HepG2 (cell line): ENCODE results near the gene GNL2. TPM values are rescaled to one million over a fixed set of nuclear protein-coding genes. Genes with fewer than 3 reads are reported as not detected.

ENCODE experiments used
- ASH2L ChIP-seq: fragments of 300-600, 200-600 bp; sonication (generic); IDR thresholded peaks from 2 replicates; pipeline ENCODE4 v1.7.0; 2017; ENCODE audit warnings: low read depth, mild to moderate bottlenecking, moderate library complexity, mixed read lengths, low read length; ENCODE audit not compliant: insufficient read length
- BORCS8-MEF2B ChIP-seq: sonication (generic); formaldehyde crosslinking; IDR thresholded peaks from 2 replicates; pipeline ENCODE4 v1.8.0; 2022; ENCODE audit warnings: mild to moderate bottlenecking, missing genetic modification reagents
- EHMT2 ChIP-seq: fragments of 200-600 bp; sonication (generic); IDR thresholded peaks from 2 replicates; pipeline ENCODE4 v1.7.0; 2017; ENCODE audit warnings: antibody characterized with exemption, low read depth, low read length, borderline replicate concordance
- ELF4 ChIP-seq: sonication (generic); formaldehyde crosslinking; IDR thresholded peaks from 2 replicates; pipeline ENCODE4 v1.5.0; 2020; ENCODE audit warnings: missing genetic modification reagents, mild to moderate bottlenecking, moderate library complexity, borderline replicate concordance
- GTF3A ChIP-seq: sonication (generic); formaldehyde crosslinking; conservative IDR thresholded peaks from 2 replicates; pipeline ENCODE4 v1.4.0; 2020; ENCODE audit warnings: mild to moderate bottlenecking, missing genetic modification reagents
- HDAC2 ChIP-seq: sonication (generic); formaldehyde crosslinking; IDR thresholded peaks from 2 replicates; pipeline ENCODE4 v1.4.0; 2020; ENCODE audit warnings: missing genetic modification reagents
- KAT7 ChIP-seq: IDR thresholded peaks from 2 replicates; pipeline ENCODE4 v1.6.1; 2018; ENCODE audit warnings: borderline replicate concordance, missing compliant biosample characterization
- KLF9 ChIP-seq: IDR thresholded peaks from 2 replicates; pipeline ENCODE4 v1.6.1; 2016; ENCODE audit warnings: low read depth
- LCORL ChIP-seq, 2 experiments: fragments of 450-650 bp in 1 of 2; sonication (generic) in 1 of 2; formaldehyde crosslinking in 1 of 2; IDR thresholded peaks; 2 replicates each; pipeline versions ENCODE4 v1.5.0 to v1.6.1; 2017 to 2020; ENCODE audit warnings: antibody characterized with exemption in 1 of 2, missing genetic modification reagents in 1 of 2
- MAF1 ChIP-seq: sonication (generic); formaldehyde crosslinking; IDR thresholded peaks from 2 replicates; pipeline ENCODE4 v1.5.0; 2020; ENCODE audit warnings: missing genetic modification reagents, borderline replicate concordance
- MIXL1 ChIP-seq: IDR thresholded peaks from 2 replicates; pipeline ENCODE4 v1.6.1; 2016
- RAD51 ChIP-seq: fragments of 450-650 bp; IDR thresholded peaks from 2 replicates; pipeline ENCODE4 v1.6.1; 2016; ENCODE audit warnings: borderline replicate concordance
- RCOR2 ChIP-seq: IDR thresholded peaks from 2 replicates; pipeline ENCODE4 v1.6.1; 2016; ENCODE audit warnings: missing biosample characterization, missing genetic modification reagents
- SNAPC2 ChIP-seq: sonication (generic); formaldehyde crosslinking; IDR thresholded peaks from 2 replicates; pipeline ENCODE4 v1.8.1; 2022; ENCODE audit warnings: mild to moderate bottlenecking, missing genetic modification reagents
- TAF1 ChIP-seq: sonication (generic); formaldehyde crosslinking; IDR thresholded peaks from 2 replicates; pipeline ENCODE4 v1.4.0; 2020; ENCODE audit warnings: missing genetic modification reagents
- TBP ChIP-seq: sonication (generic); formaldehyde crosslinking; IDR thresholded peaks from 2 replicates; pipeline ENCODE4 v1.5.0; 2020; ENCODE audit warnings: missing genetic modification reagents
- THAP11 ChIP-seq: IDR thresholded peaks from 2 replicates; pipeline ENCODE4 v1.6.1; 2016; ENCODE audit warnings: missing biosample characterization, missing genetic modification reagents
- ZBTB38 ChIP-seq: sonication (generic); formaldehyde crosslinking; IDR thresholded peaks from 2 replicates; pipeline ENCODE4 v1.5.1; 2020; ENCODE audit warnings: mild to moderate bottlenecking, missing genetic modification reagents
- ZNF136 ChIP-seq: sonication (generic); formaldehyde crosslinking; IDR thresholded peaks from 2 replicates; pipeline ENCODE4 v1.8.1; 2022; ENCODE audit warnings: low read depth, mild to moderate bottlenecking, moderate library complexity, missing genetic modification reagents
- ZNF138 ChIP-seq: sonication (generic); formaldehyde crosslinking; IDR thresholded peaks from 2 replicates; pipeline ENCODE4 v1.5.0; 2020; ENCODE audit warnings: mild to moderate bottlenecking, low read depth, missing genetic modification reagents
- ZNF160 ChIP-seq: sonication (generic); formaldehyde crosslinking; IDR thresholded peaks from 2 replicates; pipeline ENCODE4 v1.8.0; 2022; ENCODE audit warnings: mild to moderate bottlenecking, inconsistent platforms, missing genetic modification reagents
- ZNF256 ChIP-seq: sonication (generic); formaldehyde crosslinking; conservative IDR thresholded peaks from 2 replicates; pipeline ENCODE4 v1.4.0; 2020; ENCODE audit warnings: missing genetic modification reagents
- ZNF30 ChIP-seq: sonication (generic); formaldehyde crosslinking; IDR thresholded peaks from 2 replicates; pipeline ENCODE4 v1.5.0; 2020; ENCODE audit warnings: mild to moderate bottlenecking, missing genetic modification reagents
- ZNF331 ChIP-seq: sonication (generic); formaldehyde crosslinking; IDR thresholded peaks from 2 replicates; pipeline ENCODE4 v1.4.0; 2020; ENCODE audit warnings: missing genetic modification reagents
- ZNF337 ChIP-seq: sonication (generic); formaldehyde crosslinking; IDR thresholded peaks from 2 replicates; pipeline ENCODE4 v1.5.1; 2020; ENCODE audit warnings: missing genetic modification reagents, low read depth, mild to moderate bottlenecking, borderline replicate concordance
- ZNF484 ChIP-seq: sonication (generic); formaldehyde crosslinking; IDR thresholded peaks from 2 replicates; pipeline ENCODE4 v1.5.1; 2020; ENCODE audit warnings: mild to moderate bottlenecking, low read depth, missing genetic modification reagents, borderline replicate concordance
- ZNF530 ChIP-seq: sonication (generic); formaldehyde crosslinking; IDR thresholded peaks from 2 replicates; pipeline ENCODE4 v1.5.0; 2020; ENCODE audit warnings: low read depth, mild to moderate bottlenecking, missing genetic modification reagents
- ZNF577 ChIP-seq: sonication (generic); formaldehyde crosslinking; IDR thresholded peaks from 2 replicates; pipeline ENCODE4 v1.4.0; 2020; ENCODE audit warnings: mild to moderate bottlenecking, low read depth, missing genetic modification reagents, borderline replicate concordance
- ZNF777 ChIP-seq: sonication (generic); formaldehyde crosslinking; IDR thresholded peaks from 2 replicates; pipeline ENCODE4 v1.4.0; 2020; ENCODE audit warnings: missing genetic modification reagents
- polyA plus RNA-seq, 8 experiments: library from polyadenylated mRNA; depleted of rRNA in 3 of 8; stranded (reverse) in 7 of 8; unstranded in 1 of 8; fragments of >200 nt; fragmentation: Illumina TruSeq in 4 of 8; extraction: Trizol in 4 of 8; gene quantifications; 2 replicates each; pipeline versions ENCODE4 v1.2.1 to v1.2.3, GENCODE V29; 2011 to 2016; ENCODE audit warnings: low read depth in 4 of 8, missing spikeins in 1 of 8, mixed read lengths in 1 of 8; ENCODE audit not compliant: insufficient read depth in 1 of 8
- total RNA-seq, 5 experiments: library from RNA; depleted of rRNA; stranded (reverse); fragments of >200 nt; fragmentation: Illumina TruSeq; extraction: Trizol; gene quantifications; 2 replicates each; pipeline ENCODE4 v1.2.3, GENCODE V29; 2016; ENCODE audit warnings: low read depth in 1 of 5

GNL2 gene
- total and polyA plus RNA-seq, 2 of the 13 experiments (the other 11 are each of a cell fraction or from before 2014, with no cell fraction given), result 32.1 to 72.1 TPM

- TF ChIP-seq MIXL1, result 0 out of 2 replicates have a peak, but pooled peaks have one; percentile 19
- no peak for TF ChIP-seq LCORL (IDR thresholded peaks at IDR 0.05)
- peak; percentile 69 for TF ChIP-seq LCORL (CRISPR knock-in tag; IDR thresholded peaks at IDR 0.05)
- 0 out of 2 replicates have a peak, but pooled peaks have one; percentile 48 for TF ChIP-seq KLF9
- TF ChIP-seq ZBTB38 (CRISPR knock-in tag), result 0 out of 2 replicates have a peak, but pooled peaks have one; percentile 42
- TF ChIP-seq ZNF777 (CRISPR knock-in tag), result no peak
- TF ChIP-seq ZNF160 (CRISPR knock-in tag), result peak; percentile 67; the same call in 1 of the 2 replicates
- TF ChIP-seq ZNF136, result no peak
- no peak for TF ChIP-seq EHMT2
- no peak for TF ChIP-seq TBP (CRISPR knock-in tag)
- TF ChIP-seq ZNF337 (CRISPR knock-in tag), result no peak
- TF ChIP-seq ZNF530, result no peak
- peak; percentile 66; the same call in 1 of the 2 replicates for TF ChIP-seq HDAC2 (CRISPR knock-in tag)
- no peak for TF ChIP-seq ZNF256 (CRISPR knock-in tag)
- TF ChIP-seq ZNF331 (CRISPR knock-in tag), result 0 out of 2 replicates have a peak, but pooled peaks have one; percentile 41
- TF ChIP-seq THAP11 (CRISPR knock-in tag), result peak; percentile 91
- TF ChIP-seq RAD51, result peak; percentile 67; the same call in 1 of the 2 replicates
- TF ChIP-seq MAF1, result 0 out of 2 replicates have a peak, but pooled peaks have one; percentile 60
- TF ChIP-seq TAF1 (CRISPR knock-in tag), result peak; percentile 82
- TF ChIP-seq ZNF484 (CRISPR knock-in tag), result no peak
- peak; percentile 63; the same call in 1 of the 2 replicates for TF ChIP-seq SNAPC2
- no peak for TF ChIP-seq RCOR2 (CRISPR knock-in tag)
- peak; percentile 78; the same call in 1 of the 2 replicates for TF ChIP-seq ZNF138 (CRISPR knock-in tag)
- 0 out of 2 replicates have a peak, but pooled peaks have one; percentile 47 for TF ChIP-seq GTF3A (CRISPR knock-in tag)
- no peak for TF ChIP-seq ZNF577 (CRISPR knock-in tag)
- peak; percentile 85 for TF ChIP-seq BORCS8-MEF2B (CRISPR knock-in tag)
- TF ChIP-seq ZNF30 (CRISPR knock-in tag), result no peak
- peak; percentile 83 for TF ChIP-seq ASH2L
- TF ChIP-seq ELF4 (CRISPR knock-in tag), result 0 out of 2 replicates have a peak, but pooled peaks have one; percentile 43
- no peak for TF ChIP-seq KAT7 (CRISPR knock-in tag)
Measured at GRCh38 chr1:37595440-37596181, at the start of gene GNL2 (continued).
